ENCODE data around the gene EEFSEC. TPM values are rescaled to one million over a fixed set of nuclear protein-coding genes. Genes with fewer than 3 reads are reported as not detected.

Gene EEFSEC
- total RNA-seq, 4 donors from 2014 or later: 25.1 to 43.5 (median 29.5) TPM

GRCh38 chr3:128408012-128408692 lies 254.9 kb downstream of the EEFSEC start:
- no peaks in the 10 kb centered on the region for H3K27me3 ChIP-seq
- DNase-seq (ENCODE audit: low spot score in 2 of 2): no peak
- peaks cover 0 to 31% (median 0%) of the 10 kb centered on the region in 3 donors for H3K36me3 ChIP-seq
- H3K9me3 ChIP-seq: no peaks in the 10 kb centered on the region
- peaks cover 0 to 12% (median 0%) of the 10 kb centered on the region in 4 donors for H3K4me1 ChIP-seq
- H3K4me3 ChIP-seq: no peak overlapping the region
- no peak overlapping the region for H3K27ac ChIP-seq
- no peak for TF ChIP-seq EP300 (IDR thresholded peaks at IDR 0.05)
- TF ChIP-seq POLR2A (IDR thresholded peaks at IDR 0.05): no peak
- TF ChIP-seq, protein P1, sequence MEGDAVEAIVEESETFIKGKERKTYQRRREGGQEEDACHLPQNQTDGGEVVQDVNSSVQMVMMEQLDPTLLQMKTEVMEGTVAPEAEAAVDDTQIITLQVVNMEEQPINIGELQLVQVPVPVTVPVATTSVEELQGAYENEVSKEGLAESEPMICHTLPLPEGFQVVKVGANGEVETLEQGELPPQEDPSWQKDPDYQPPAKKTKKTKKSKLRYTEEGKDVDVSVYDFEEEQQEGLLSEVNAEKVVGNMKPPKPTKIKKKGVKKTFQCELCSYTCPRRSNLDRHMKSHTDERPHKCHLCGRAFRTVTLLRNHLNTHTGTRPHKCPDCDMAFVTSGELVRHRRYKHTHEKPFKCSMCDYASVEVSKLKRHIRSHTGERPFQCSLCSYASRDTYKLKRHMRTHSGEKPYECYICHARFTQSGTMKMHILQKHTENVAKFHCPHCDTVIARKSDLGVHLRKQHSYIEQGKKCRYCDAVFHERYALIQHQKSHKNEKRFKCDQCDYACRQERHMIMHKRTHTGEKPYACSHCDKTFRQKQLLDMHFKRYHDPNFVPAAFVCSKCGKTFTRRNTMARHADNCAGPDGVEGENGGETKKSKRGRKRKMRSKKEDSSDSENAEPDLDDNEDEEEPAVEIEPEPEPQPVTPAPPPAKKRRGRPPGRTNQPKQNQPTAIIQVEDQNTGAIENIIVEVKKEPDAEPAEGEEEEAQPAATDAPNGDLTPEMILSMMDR (IDR thresholded peaks at IDR 0.05): no peak
- 81% methylated on average over 15 to 19 of the region's 19 CpGs for WGBS, 2 donors

- Histone ChIP-seq H3K4me3 (no peak overlapping the region), H3K9me3 (no peaks in the 10 kb centered on the region), H3K27ac (no peak overlapping the region), H3K4me1 (peaks cover 0 to 12% (median 0%) of the 10 kb centered on the region in 4 donors), H3K27me3 (no peaks in the 10 kb centered on the region), H3K36me3 (peaks cover 0 to 31% (median 0%) of the 10 kb centered on the region in 3 donors)
- no peak for DNase-seq (ENCODE audit: low spot score in 2 of 2)
- 64 to 67% methylated on average over 14 of the region's 16 CpGs for WGBS, 2 donors
- TF ChIP-seq POLR2A (IDR thresholded peaks at IDR 0.05) (no peak), EP300 (IDR thresholded peaks at IDR 0.05) (no peak)
- TF ChIP-seq, protein P1 (IDR thresholded peaks at IDR 0.05): no peak
Observed at GRCh38 chr3:128408693-128409623, 255.7 kb downstream of the EEFSEC start.

GRCh38 chr3:128409624-128410581 lies 256.6 kb downstream of the EEFSEC start:
- no peaks in the 10 kb centered on the region for H3K9me3 ChIP-seq
- no peak for TF ChIP-seq EP300 (IDR thresholded peaks at IDR 0.05)
- TF ChIP-seq POLR2A (IDR thresholded peaks at IDR 0.05): no peak
- TF ChIP-seq, protein P1 (IDR thresholded peaks at IDR 0.05): no peak
- peaks cover 0 to 12% (median 0%) of the 10 kb centered on the region in 4 donors for H3K4me1 ChIP-seq
- H3K4me3 ChIP-seq: no peak overlapping the region
- H3K27me3 ChIP-seq: no peaks in the 10 kb centered on the region
- no peak overlapping the region for H3K27ac ChIP-seq
- peaks cover 0 to 31% (median 0%) of the 10 kb centered on the region in 3 donors for H3K36me3 ChIP-seq
- DNase-seq (ENCODE audit: low spot score in 2 of 2): no peak
- 78 to 89% methylated on average over 13 to 17 of the region's 18 CpGs for whole genome bisulfite sequencing, 2 donors

- H3K4me3 ChIP-seq: no peak overlapping the region
- TF ChIP-seq, protein P1 (IDR thresholded peaks at IDR 0.05): no peak
- TF ChIP-seq EP300 (IDR thresholded peaks at IDR 0.05) (no peak), POLR2A (IDR thresholded peaks at IDR 0.05) (no peak)
- H3K4me1 ChIP-seq: peaks cover 0 to 12% (median 0%) of the 10 kb centered on the region in 4 donors
- 87 to 90% methylated on average over 25 to 27 of the region's 29 CpGs for WGBS, 2 donors
- no peak overlapping the region for H3K27ac ChIP-seq
- H3K27me3 ChIP-seq: no peaks in the 10 kb centered on the region
- H3K9me3 ChIP-seq: no peaks in the 10 kb centered on the region
- no peak for DNase-seq (ENCODE audit: low spot score in 2 of 2)
- peaks cover 0 to 31% (median 0%) of the 10 kb centered on the region in 3 donors for H3K36me3 ChIP-seq
Observed at GRCh38 chr3:128410669-128411573, 257.6 kb downstream of the EEFSEC start.
